Stomach (tissue), 9 donors: ENCODE measurements around the gene ARHGAP10. TPM values are rescaled to one million over a fixed set of nuclear protein-coding genes. Genes with fewer than 3 reads are reported as not detected.

Experiments
- DNase-seq, 2 donors: peaks; one replicate each; pipeline versions ENCODE4 v3.0.0 to v3.0.0-alpha.2; 2013 to 2019
- H3K27ac ChIP-seq, 5 donors: fragments of 200-600 bp in 4 of 5; sonication (generic) in 4 of 5; one replicate each; pipeline ENCODE4 v1.5.1; 2013 to 2019; ENCODE audit warnings: mild to moderate bottlenecking in 1 of 5, moderate library complexity in 1 of 5
- H3K27me3 ChIP-seq, 3 donors: fragments of 200-600 bp; sonication (generic); one replicate each; pipeline ENCODE4 v1.5.1; 2017 to 2019; ENCODE audit warnings: mixed run types in 1 of 3
- H3K36me3 ChIP-seq, 4 donors: fragments of 200-600 bp; sonication (generic); 1 replicate in 3 of 4; 2 replicates in 1 of 4; pipeline ENCODE4 v1.5.1; 2016 to 2019
- H3K4me1 ChIP-seq, 4 donors: fragments of 200-600 bp; sonication (generic); one replicate each; pipeline ENCODE4 v1.5.1; 2016 to 2019
- H3K4me3 ChIP-seq, 4 donors: fragments of 200-600 bp; sonication (generic) in 3 of 4; one replicate each; pipeline ENCODE4 v1.5.1; 2016 to 2019; ENCODE audit warnings: mild to moderate bottlenecking in 1 of 4
- H3K9me3 ChIP-seq, 4 donors: fragments of 200-600 bp; sonication (generic); one replicate each; pipeline ENCODE4 v1.5.1; 2016 to 2019
- CTCF ChIP-seq, 7 experiments: fragments of 450-650 bp in 4 of 7; fragments of 200-600 bp in 3 of 7; sonication (generic) in 3 of 7; IDR thresholded peaks; one replicate each; pipeline ENCODE4 v1.5.1; 2016 to 2019; ENCODE audit warnings: antibody characterized with exemption in 7 of 7, control low read depth in 2 of 7, mild to moderate bottlenecking in 1 of 7
- EP300 ChIP-seq: sonication (generic); formaldehyde crosslinking; IDR thresholded peaks from one replicate; pipeline ENCODE4 v1.6.1; 2017; ENCODE audit warnings: antibody characterized with exemption
- POLR2A ChIP-seq, 4 donors: fragments of 450-650 bp; IDR thresholded peaks; one replicate each; pipeline ENCODE4 v1.6.1; 2016; ENCODE audit warnings: antibody characterized with exemption in 4 of 4, control low read depth in 2 of 4, mild to moderate bottlenecking in 1 of 4, moderate library complexity in 1 of 4
- POLR2AphosphoS5 ChIP-seq, 3 donors: sonication (generic); formaldehyde crosslinking; IDR thresholded peaks; one replicate each; pipeline ENCODE4 v1.6.1; 2016; ENCODE audit warnings: antibody characterized with exemption in 3 of 3
- WGBS, 5 donors: extraction: QIAGEN DNeasy Blood & Tissue Kit in 3 of 5; methylation state at CpG; one replicate each; pipeline versions ENCODE4 v1.1.5 to v1.1.7; 2013 to 2018; 5-methylcytosine and 5-hydroxymethylcytosine counted together
- intact Hi-C: fragments of 100-400 bp; cut with DNase I; formaldehyde crosslinking; loops from one replicate; pipeline ENCODE4 v1.15.1; 2023; ENCODE audit warnings: low total_unique reads
- polyA plus RNA-seq, 3 donors: library from polyadenylated mRNA; stranded (reverse); fragments of 200-250 nt; gene quantifications; one replicate each; pipeline ENCODE4 v1.2.3, GENCODE V29; 2013
- total RNA-seq, 5 donors: library from RNA; depleted of rRNA; stranded (reverse); fragments of >200 nt; gene quantifications; one replicate each; pipeline versions ENCODE4 v1.1.0 to v1.2.3, GENCODE V29; 2014 to 2016
- donor health status: healthy with polysubstance abuse.
- donor health status: Bipolar disorder and iron deficiency.
- donor health status: healthy.

Gene ARHGAP10
- total and polyA plus RNA-seq, 8 donors: 18.1 to 117 (median 43.9) TPM

GRCh38 chr4:147815741-147816140 is 83.9 kb downstream of the ARHGAP10 start:
- Histone ChIP-seq H3K4me1 (peaks cover 5 to 72% (median 55%) of the 10 kb centered on the region in 4 donors), H3K4me3 (no peak overlapping the region), H3K9me3 (no peaks in the 10 kb centered on the region), H3K36me3 (no peaks in the 10 kb centered on the region), H3K27ac (peak overlapping the region in 4 of 5 donors; percentile 20 to 73 (median 36)), H3K27me3 (no peaks in the 10 kb centered on the region)
- intact Hi-C loops: no loop called here
- WGBS, 5 donors: 77 to 87% (median 81%) methylated on average over 5 of the region's 5 CpGs
- TF ChIP-seq POLR2AphosphoS5 (IDR thresholded peaks at IDR 0.05): no peak
- TF ChIP-seq POLR2A (IDR thresholded peaks at IDR 0.05): no peak
- no peak for TF ChIP-seq CTCF (IDR thresholded peaks at IDR 0.05)
- no peak for DNase-seq

- TF ChIP-seq POLR2AphosphoS5 (IDR thresholded peaks at IDR 0.05): peak in 1 of 3 donors; percentile 9
- TF ChIP-seq POLR2A (IDR thresholded peaks at IDR 0.05): no peak
- intact Hi-C loops: no loop called here
- peak overlapping the region in 4 of 5 donors; percentile 5 to 73 (median 36) for H3K27ac ChIP-seq
- no peaks in the 10 kb centered on the region for H3K9me3 ChIP-seq
- no peak overlapping the region for H3K4me3 ChIP-seq
- DNase-seq: no peak
- peaks cover 6 to 77% (median 59%) of the 10 kb centered on the region in 4 donors for H3K4me1 ChIP-seq
- H3K27me3 ChIP-seq: no peaks in the 10 kb centered on the region
- 62 to 77% (median 70%) methylated on average over 4 of the region's 4 CpGs for WGBS, 5 donors
- H3K36me3 ChIP-seq: no peaks in the 10 kb centered on the region
Observed at GRCh38 chr4:147816382-147817254, 84.7 kb downstream of the ARHGAP10 start.

GRCh38 chr4:147820975-147821374 is 89.1 kb downstream of the ARHGAP10 start:
- peak overlapping the region in 2 of 5 donors; percentile 4 to 34 for H3K27ac ChIP-seq
- WGBS, 5 donors: 93 to 99% (median 98%) methylated on average over 6 of the region's 6 CpGs
- no peak for TF ChIP-seq CTCF (IDR thresholded peaks at IDR 0.05)
- TF ChIP-seq EP300: no peak
- no peak for TF ChIP-seq POLR2AphosphoS5 (IDR thresholded peaks at IDR 0.05)
- no peak for TF ChIP-seq POLR2A (IDR thresholded peaks at IDR 0.05)
- H3K9me3 ChIP-seq: no peaks in the 10 kb centered on the region
- peaks cover 0 to 15% (median 10%) of the 10 kb centered on the region in 4 donors for H3K36me3 ChIP-seq
- intact Hi-C loops: no loop called here
- peaks cover 14 to 77% (median 54%) of the 10 kb centered on the region in 4 donors for H3K4me1 ChIP-seq
- no peak for DNase-seq
- H3K4me3 ChIP-seq: no peak overlapping the region
- no peaks in the 10 kb centered on the region for H3K27me3 ChIP-seq

GRCh38 chr4:147821555-147821954 is 89.7 kb downstream of the ARHGAP10 start:
- WGBS, 5 donors: 54 to 73% (median 58%) methylated on average over 2 of the region's 2 CpGs
- peak overlapping the region in 3 of 5 donors; percentile 34 to 89 (median 60) for H3K27ac ChIP-seq
- no peaks in the 10 kb centered on the region for H3K27me3 ChIP-seq
- H3K36me3 ChIP-seq: peaks cover 0 to 15% (median 10%) of the 10 kb centered on the region in 4 donors
- no peak for TF ChIP-seq POLR2A (IDR thresholded peaks at IDR 0.05)
- TF ChIP-seq EP300: no peak
- no peak for TF ChIP-seq CTCF (IDR thresholded peaks at IDR 0.05)
- no peak for TF ChIP-seq POLR2AphosphoS5 (IDR thresholded peaks at IDR 0.05)
- no peak overlapping the region for H3K4me3 ChIP-seq
- peaks cover 11 to 76% (median 52%) of the 10 kb centered on the region in 4 donors for H3K4me1 ChIP-seq
- no peaks in the 10 kb centered on the region for H3K9me3 ChIP-seq
- DNase-seq: no peak
- intact Hi-C loops: no loop called here
